VCaP (cell line): ENCODE results near the gene ZNF296.

Experiments
- H3K27ac ChIP-seq: fragments of 450-650 bp; 2 replicates; pipeline ENCODE4 v1.5.1; 2017
- TF ChIP-seq, protein P1 (sequence below): fragments of 450-650 bp; conservative IDR thresholded peaks from 2 replicates; pipeline ENCODE4 v1.5.1; 2017; ENCODE audit warnings: mild to moderate bottlenecking, moderate library complexity

ZNF296 gene

DNA sequence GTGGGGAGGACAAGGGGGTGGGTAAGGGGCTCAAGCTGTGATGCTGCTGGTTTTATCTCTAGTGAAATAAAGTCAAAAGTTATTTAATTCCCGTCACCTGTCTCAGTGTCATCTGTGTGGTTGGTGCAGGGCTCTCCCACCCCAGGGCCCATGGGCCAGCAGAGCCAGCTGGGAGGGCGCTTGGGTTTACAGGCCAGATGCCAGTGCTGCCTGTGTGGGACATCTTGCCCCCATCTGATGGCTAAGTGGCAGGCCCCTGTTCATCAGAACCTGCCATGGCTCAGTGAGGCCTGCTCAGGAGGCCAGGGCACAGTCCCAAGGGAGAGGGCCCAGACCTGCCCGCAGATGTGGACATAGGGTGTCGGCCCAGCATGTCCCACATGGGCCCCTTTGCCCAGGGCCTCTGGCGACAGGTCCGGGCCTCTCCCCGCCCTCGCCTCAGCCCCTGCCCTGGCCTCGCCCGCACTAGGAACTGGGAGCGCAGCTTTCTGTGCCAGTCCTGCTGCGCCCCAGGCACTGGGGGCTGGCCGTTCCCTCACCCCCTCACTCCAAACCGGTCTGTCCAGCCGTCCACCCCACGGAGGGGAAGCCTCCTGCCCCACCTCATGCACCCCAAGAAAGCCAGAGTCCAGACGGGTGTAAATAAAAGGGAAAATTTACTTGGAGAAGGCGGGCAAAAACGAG, 5.3 kb downstream of the ZNF296 start:
- TF ChIP-seq, protein P1, sequence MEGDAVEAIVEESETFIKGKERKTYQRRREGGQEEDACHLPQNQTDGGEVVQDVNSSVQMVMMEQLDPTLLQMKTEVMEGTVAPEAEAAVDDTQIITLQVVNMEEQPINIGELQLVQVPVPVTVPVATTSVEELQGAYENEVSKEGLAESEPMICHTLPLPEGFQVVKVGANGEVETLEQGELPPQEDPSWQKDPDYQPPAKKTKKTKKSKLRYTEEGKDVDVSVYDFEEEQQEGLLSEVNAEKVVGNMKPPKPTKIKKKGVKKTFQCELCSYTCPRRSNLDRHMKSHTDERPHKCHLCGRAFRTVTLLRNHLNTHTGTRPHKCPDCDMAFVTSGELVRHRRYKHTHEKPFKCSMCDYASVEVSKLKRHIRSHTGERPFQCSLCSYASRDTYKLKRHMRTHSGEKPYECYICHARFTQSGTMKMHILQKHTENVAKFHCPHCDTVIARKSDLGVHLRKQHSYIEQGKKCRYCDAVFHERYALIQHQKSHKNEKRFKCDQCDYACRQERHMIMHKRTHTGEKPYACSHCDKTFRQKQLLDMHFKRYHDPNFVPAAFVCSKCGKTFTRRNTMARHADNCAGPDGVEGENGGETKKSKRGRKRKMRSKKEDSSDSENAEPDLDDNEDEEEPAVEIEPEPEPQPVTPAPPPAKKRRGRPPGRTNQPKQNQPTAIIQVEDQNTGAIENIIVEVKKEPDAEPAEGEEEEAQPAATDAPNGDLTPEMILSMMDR = no peak
- H3K27ac ChIP-seq = no peak overlapping the region

DNA sequence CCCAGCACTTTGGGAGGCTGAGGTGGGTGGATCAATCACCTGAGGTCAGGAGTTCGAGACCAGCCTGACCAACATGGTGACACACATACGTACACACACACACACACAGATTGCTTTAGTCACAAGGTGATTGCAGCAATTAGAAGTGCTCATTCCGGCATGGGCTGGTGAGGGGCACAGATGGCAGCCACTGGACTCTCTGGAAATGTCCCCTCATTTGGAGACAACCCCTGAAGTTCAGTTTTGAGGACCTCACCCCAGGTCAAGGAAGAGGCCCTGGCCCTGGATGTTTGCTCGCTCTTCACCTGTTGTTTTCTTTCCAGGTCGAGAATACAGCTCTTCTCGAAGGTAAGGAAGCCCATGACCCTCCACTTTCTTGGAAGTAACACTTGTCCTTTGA, 6.1 kb downstream of the ZNF296 start:
- TF ChIP-seq, protein P1 = no peak
- H3K27ac ChIP-seq = no peak overlapping the region

DNA sequence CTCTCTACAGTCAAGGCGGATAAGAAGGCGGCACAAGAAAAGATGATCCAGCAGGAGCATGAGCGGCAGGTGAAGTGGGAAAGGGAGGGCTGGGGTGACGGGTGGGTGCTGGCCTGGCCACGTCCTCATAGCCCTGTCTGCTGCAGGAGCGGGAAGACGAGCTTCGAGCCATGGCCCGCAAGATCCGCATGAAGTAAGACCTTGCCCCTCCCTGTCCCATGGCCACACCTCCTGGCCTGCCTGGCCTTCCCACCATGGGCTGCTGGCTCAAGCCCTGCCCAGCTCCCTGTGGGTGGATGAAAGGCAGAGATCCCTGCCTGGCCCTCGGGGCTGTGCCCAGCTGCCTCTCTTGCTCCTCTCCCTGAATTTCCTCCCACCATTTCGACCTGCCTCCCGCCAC, 7.2 kb downstream of the ZNF296 start:
- TF ChIP-seq, protein P1 = no peak
- no peak overlapping the region for H3K27ac ChIP-seq

DNA sequence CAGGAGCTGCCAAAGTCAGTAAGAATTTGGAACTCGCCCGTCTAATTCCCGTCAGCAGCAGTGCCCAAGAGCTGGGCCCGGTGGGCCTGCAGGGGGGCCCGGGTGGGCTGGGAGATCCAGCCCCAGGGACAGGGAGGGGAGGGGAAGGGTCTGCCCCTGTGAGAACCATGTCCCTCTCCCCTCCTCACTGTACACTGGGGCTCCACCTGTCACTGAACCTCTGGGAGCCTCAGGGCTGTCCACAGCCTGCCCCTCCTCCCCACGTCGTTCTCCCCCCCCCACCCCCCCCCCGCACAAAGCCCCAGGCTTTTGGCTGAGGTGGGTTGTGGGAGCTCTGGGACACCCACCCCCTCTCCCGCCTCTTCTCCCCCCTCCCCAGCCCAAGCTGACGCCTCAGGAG, 8.2 kb downstream of the ZNF296 start:
- H3K27ac ChIP-seq = no peak overlapping the region
- TF ChIP-seq, protein P1 = no peak

DNA sequence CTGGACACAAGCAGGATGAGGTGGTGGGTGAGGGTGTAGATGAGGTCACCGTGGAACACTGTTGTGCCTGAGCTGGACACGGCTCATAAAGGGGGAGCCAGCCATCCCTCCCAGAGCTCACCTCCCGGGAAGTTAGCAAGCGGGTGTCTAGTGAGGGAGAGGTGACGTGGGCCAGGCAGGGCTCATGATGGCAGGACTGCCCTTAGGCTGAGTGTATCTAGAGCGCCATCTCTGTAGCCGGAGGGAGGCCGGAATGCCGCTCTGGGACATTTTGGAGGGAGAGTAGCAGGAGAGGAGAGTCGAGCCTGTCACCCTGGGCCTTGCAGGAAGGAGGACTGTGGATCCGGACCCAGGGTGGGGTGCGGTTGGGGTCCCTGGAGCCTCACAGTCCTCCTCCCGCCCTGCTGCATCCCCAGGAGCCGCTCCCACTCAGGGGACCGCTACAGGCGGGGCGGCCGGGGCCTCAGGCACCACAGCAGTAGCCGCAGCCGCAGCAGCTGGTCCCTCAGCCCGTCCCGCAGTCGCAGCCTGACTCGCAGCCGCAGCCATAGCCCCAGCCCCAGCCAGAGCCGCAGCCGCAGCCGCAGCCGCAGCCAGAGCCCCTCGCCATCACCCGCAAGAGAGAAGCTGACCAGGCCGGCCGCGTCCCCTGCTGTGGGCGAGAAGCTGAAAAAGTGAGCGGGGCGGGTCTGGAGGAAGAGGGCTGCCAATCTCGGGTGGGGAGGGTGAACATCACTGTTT, 9.2 kb downstream of the ZNF296 start:
- TF ChIP-seq, protein P1 = no peak
- no peak overlapping the region for H3K27ac ChIP-seq

DNA sequence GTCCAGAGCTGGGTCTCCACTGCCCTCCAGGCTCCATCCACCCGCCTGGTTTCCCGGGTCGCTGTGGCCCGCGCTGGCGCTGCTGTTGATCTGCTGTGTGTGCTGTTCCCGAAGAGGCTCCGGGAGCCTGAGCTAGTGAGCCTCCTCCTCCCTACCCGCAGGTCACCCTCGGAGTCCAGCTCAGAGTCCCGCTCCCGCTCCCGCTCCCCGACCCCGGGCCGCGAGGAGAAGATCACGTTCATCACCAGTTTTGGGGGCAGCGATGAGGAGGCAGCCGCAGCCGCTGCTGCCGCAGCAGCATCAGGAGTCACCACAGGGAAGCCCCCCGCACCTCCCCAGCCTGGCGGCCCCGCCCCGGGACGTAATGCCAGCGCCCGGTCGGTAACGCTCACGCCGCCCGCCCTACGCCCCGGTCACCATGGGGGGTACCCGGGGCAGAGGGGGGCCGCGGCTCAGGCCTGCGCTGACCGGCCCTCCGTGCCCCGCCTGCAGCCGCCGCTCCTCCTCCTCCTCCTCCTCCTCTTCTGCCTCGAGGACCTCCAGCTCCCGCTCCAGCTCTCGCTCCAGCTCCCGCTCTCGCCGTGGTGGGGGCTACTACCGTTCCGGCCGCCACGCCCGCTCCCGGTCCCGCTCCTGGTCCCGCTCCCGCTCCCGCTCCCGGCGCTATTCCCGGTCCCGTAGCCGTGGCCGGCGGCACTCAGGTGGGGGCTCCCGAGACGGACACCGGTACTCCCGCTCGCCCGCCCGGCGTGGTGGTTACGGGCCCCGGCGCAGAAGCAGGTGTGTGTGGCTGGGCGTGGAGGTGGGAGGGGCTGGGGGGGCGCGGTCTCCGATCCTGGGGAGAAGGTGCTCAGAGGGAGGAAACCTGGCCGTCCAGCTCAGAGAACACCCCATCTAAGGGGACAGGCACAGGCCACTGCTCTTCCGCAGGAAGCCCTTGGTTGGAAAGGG, 12.2 kb downstream of the ZNF296 start:
- no peak overlapping the region for H3K27ac ChIP-seq
- TF ChIP-seq, protein P1 = no peak

DNA sequence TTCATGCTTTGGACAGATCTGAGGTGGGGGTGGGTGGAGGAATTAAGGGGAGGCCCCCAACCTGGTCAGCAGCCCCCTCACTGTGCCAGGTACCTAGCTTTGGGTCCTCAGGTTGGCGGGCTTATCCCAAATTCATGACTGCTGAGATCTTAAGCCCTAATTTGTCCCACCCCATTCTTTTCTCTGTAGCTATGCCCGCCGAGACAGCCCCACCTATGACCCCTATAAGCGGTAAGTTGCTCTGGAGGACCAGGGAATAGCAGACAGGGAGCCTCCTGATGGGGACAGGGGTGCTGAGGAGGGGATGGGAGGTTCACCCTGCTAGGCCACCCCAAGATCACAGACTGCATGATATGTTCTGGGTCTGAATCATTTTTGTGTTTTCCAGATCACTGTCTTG, 14.3 kb downstream of the ZNF296 start:
- TF ChIP-seq, protein P1 = no peak

More for the DNA sequence above, 14.3 kb downstream of the ZNF296 start:
- no peak overlapping the region for H3K27ac ChIP-seq
